HUES48 (cell line): Measurements from ENCODE around the gene CCND3.

Source experiments
- H3K27ac ChIP-seq: one replicate; pipeline ENCODE4 v1.7.0; 2013; ENCODE audit warnings: low read depth, low read length, inconsistent platforms
- H3K27me3 ChIP-seq: 2 replicates; pipeline ENCODE4 v1.6.1; 2013; ENCODE audit warnings: mild to moderate bottlenecking, low read length; ENCODE audit not compliant: control insufficient read depth, insufficient read depth
- H3K36me3 ChIP-seq: 2 replicates; pipeline ENCODE4 v1.6.1; 2013; ENCODE audit warnings: low read length; ENCODE audit not compliant: control insufficient read depth, insufficient read depth
- H3K4me1 ChIP-seq: 2 replicates; pipeline ENCODE4 v1.6.1; 2013; ENCODE audit warnings: mild to moderate bottlenecking, low read length; ENCODE audit not compliant: control insufficient read depth, insufficient read depth
- H3K4me3 ChIP-seq: 2 replicates; pipeline ENCODE4 v1.5.1; 2013; ENCODE audit warnings: mild to moderate bottlenecking, low read depth, low read length
- H3K9ac ChIP-seq: 2 replicates; pipeline ENCODE4 v1.6.1; 2013; ENCODE audit warnings: mild to moderate bottlenecking, low read depth, low read length, moderate library complexity
- H3K9me3 ChIP-seq: 2 replicates; pipeline ENCODE4 v1.6.1; 2013; ENCODE audit warnings: low read length; ENCODE audit not compliant: control insufficient read depth, insufficient read depth

CCND3 gene

DNA sequence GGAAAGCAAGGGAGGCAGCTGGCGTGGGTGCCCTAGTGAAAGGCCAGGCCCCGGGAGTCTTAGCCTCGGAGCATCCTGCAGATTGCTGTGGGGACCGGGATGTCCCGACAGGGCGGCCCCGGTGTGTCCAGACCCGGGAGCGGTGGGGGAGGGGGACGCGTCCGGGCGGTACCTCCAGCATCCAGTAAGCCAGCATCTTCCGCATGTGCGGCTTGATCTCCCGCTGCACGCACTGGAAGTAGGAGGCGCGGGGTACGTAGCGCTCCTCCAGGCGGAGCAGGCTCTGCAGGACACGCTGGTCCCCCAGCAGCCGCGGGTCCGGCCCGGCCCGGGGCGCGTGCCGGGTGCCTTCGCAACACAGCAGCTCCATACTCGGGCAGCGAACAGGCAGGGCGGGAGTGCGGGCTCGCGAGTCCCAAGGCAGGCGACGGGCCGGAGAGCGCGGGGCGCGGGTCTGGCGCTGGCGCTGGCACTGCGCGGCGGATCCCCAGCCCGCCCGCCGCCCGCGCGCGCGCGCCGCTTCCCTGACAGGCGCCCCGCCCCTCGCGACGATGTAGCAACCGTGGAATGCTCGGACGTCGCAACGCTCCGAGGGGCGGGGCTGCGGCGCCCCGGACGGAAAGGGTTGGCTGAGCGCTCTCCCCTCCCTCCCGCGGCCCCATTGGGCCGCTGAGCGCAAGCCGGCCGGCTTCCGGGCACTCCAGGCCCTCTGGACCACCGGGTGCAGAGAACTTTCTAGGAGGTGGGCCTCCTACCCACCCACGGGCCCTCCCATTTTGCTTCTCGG, at the start of gene CCND3:
CCND3 (minus strand) TSS at position 529 of the 787 bp plus-strand sequence; CDS start at position 370, 159 bp downstream.
- Histone ChIP-seq H3K9ac (peak within 1 kb of the TSS; percentile 16; the same call in 1 of the 2 replicates), H3K4me3 (peak within 1 kb of the TSS; percentile 91), H3K9me3 (no peaks in the 10 kb centered on the region), H3K27me3 (peaks cover 7% of the 10 kb centered on the region; the same call in 1 of the 2 replicates), H3K4me1 (peaks cover 26% of the 10 kb centered on the region), H3K27ac (no peak within 1 kb of the TSS), H3K36me3 (peaks cover 13% of the 10 kb centered on the region)

DNA sequence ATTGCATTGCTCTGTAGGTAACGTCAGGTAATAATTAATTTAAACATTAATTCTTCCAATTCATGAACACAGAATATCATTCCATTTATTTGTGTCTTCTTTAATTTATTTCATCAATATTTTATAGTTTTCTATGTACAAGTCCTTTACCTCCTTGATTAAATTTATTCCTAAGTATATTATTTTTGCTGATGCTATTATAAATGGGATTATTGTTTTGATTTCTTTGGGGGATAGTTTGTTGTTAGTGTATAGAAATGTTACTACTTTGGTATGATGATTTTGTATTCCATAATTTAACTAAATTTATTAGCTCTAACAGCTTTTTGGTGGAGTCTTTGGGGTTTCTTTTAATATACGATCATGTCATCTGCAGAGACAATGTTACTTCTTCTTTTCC, 44.7 kb upstream of the CCND3 start:
- Histone ChIP-seq H3K27me3 (no peaks in the 10 kb centered on the region), H3K36me3 (no peaks in the 10 kb centered on the region)

DNA sequence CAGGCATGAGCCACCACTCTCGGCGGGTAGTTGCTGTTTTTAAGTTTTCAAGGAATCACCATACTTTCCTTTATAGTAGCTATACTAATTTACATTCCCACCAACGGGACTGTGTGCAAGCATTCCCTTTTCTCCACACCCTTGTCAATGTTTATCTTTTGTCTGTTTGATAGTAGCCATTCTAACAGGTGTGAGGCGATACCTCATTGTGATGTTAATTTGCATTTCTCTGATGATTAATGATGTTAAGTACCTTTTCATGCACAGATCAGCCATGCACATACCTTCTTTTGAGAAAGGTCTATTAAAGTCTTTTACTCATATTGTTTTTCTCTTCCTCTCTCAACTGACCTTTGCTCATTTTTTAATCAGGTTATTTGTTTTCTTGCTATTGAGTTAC, 43.0 kb upstream of the CCND3 start:
- H3K27ac ChIP-seq = no peak overlapping the region

More for the DNA sequence above, 44.7 kb upstream of the CCND3 start:
- Histone ChIP-seq H3K4me3 (no peak overlapping the region), H3K9ac (no peak overlapping the region), H3K27ac (no peak overlapping the region), H3K9me3 (no peaks in the 10 kb centered on the region), H3K4me1 (peaks cover 7% of the 10 kb centered on the region)

DNA sequence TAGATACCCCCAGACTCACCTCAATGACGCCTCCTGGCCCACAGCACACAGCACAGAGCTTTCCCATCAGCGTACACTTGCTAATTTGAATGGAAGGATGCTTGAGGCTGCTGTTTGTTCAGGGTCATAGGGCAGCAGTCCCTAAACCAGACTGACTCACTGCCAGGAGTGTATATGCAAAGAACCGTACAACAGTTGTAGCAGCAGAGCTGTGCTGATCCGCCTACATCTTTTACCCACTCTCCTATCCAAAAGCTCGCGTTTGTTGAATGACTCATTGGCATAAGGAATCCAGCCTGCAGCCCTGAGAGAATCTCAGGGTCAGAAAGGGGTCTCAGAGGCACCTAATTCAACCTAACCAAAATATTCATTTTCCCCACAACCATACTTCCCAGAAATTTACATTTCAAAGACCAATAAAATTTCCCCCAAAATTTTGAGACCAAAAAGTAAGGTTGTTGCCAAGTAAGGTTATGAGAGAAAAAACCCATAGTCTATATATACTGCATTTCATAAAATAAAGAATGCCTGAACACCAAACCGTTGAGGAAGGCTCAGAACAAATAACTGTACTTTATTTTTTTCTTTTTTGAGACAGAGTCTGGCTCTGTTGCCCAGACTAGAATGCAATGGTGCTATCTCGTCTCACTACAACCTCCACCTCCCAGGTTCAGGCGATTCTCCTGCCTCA, 35.3 kb upstream of the CCND3 start:
- Histone ChIP-seq H3K4me3 (no peak overlapping the region), H3K27me3 (no peaks in the 10 kb centered on the region), H3K9ac (no peak overlapping the region), H3K27ac (no peak overlapping the region), H3K9me3 (no peaks in the 10 kb centered on the region), H3K4me1 (no peaks in the 10 kb centered on the region), H3K36me3 (no peaks in the 10 kb centered on the region)

More for the DNA sequence above, 43.0 kb upstream of the CCND3 start:
- H3K9me3 ChIP-seq = no peaks in the 10 kb centered on the region
- no peak overlapping the region for H3K4me3 ChIP-seq
- H3K9ac ChIP-seq = no peak overlapping the region
- H3K36me3 ChIP-seq = no peaks in the 10 kb centered on the region
- H3K27me3 ChIP-seq = no peaks in the 10 kb centered on the region
- H3K4me1 ChIP-seq = peaks cover 7% of the 10 kb centered on the region

DNA sequence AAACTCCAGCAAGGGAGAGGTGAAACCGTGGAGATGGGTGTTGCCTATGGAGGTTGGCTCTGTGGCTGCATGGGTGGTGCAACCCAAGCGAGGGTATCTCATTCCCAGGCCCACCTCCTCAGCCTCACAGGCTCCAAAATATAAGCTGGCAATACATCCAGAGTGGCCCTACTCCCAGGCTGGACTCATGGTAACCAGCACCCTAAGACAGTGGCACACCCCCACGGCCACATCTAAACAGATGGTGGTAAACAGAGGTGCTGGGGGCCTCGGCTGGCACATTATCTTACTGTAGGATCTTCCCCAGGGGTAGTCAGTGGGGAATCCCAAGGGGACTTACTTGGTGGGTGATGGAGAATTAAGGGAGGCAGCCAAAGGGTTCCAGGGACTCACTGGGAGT, 33.7 kb upstream of the CCND3 start:
- H3K4me1 ChIP-seq = no peaks in the 10 kb centered on the region
- H3K4me3 ChIP-seq = no peak overlapping the region
- no peaks in the 10 kb centered on the region for H3K9me3 ChIP-seq
- no peak overlapping the region for H3K9ac ChIP-seq
- H3K27me3 ChIP-seq = no peaks in the 10 kb centered on the region
- no peak overlapping the region for H3K27ac ChIP-seq
- no peaks in the 10 kb centered on the region for H3K36me3 ChIP-seq

DNA sequence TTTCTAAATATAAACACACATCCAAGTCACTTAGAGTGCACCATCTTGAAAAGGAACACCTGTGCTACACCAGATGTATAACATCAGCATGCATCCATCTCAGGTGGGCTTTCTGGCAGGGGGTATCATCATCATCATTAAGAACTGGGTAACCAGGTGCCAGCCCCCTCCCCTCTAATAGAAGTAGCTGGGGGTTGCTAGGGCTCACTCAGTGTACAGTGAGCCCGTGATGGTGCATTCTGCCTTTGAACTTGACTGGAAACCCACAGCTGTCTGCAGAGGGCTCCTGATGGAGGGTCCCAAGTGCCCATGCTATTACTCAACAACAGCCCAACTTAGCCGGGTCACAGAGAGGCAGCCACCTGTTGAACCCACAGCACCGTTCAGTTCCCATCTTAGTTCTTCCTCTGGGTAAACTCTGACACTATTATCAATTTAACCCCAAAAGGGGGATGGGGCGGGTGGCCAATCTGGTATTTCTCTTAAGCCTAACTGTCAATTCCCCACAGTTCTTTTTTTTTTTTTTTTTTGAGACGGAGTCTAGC, 32.7 kb upstream of the CCND3 start:
- no peaks in the 10 kb centered on the region for H3K27me3 ChIP-seq
- no peaks in the 10 kb centered on the region for H3K9me3 ChIP-seq
- no peak overlapping the region for H3K27ac ChIP-seq
- no peaks in the 10 kb centered on the region for H3K4me1 ChIP-seq
- H3K9ac ChIP-seq = no peak overlapping the region
- H3K36me3 ChIP-seq = no peaks in the 10 kb centered on the region
- H3K4me3 ChIP-seq = no peak overlapping the region

DNA sequence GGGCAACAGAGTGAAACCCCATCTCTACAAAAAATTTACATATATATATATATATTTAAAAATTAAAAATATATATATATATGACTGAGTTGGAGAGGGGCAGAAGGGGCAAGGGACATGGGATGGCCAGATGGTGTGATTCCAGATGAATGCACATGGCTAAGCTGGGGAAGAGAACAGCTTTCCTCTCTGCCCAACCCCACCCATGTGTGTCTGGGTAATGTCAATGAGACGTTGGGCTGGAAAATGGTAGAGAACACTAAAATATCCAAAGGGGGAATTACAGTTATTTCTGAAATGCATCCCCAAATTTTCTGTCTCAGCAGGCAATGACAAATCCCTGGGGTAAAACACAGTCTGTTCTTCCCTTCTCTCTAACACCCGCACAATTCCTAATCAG, 31.2 kb upstream of the CCND3 start:
- no peak overlapping the region for H3K27ac ChIP-seq
- H3K36me3 ChIP-seq = no peaks in the 10 kb centered on the region
- peaks cover 3% of the 10 kb centered on the region for H3K4me1 ChIP-seq
- no peak overlapping the region for H3K4me3 ChIP-seq
- no peaks in the 10 kb centered on the region for H3K27me3 ChIP-seq
- no peaks in the 10 kb centered on the region for H3K9me3 ChIP-seq
- H3K9ac ChIP-seq = no peak overlapping the region

DNA sequence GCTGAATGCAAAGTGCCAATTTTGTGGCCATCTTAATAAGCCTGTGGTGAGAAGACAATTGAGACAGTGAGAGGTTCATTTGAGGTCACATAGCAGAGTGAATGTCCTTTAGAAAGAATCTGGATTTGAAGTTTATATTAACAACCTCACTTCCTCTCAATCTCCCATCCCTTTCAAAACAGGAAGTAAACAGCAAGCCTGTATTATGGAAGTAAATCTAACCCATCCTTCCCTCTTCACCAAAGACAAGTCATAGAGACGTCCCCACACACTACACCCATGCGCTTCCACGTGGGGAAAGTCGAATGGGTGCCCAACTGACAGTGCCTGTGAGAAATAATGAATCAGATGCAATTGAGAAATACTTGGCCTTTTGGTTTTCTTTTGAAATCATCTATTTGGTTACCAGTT, 28.8 kb upstream of the CCND3 start:
- Histone ChIP-seq H3K27ac (no peak overlapping the region), H3K4me1 (peaks cover 24% of the 10 kb centered on the region), H3K4me3 (no peak overlapping the region), H3K9ac (no peak overlapping the region), H3K9me3 (no peaks in the 10 kb centered on the region), H3K36me3 (no peaks in the 10 kb centered on the region), H3K27me3 (no peaks in the 10 kb centered on the region)

DNA sequence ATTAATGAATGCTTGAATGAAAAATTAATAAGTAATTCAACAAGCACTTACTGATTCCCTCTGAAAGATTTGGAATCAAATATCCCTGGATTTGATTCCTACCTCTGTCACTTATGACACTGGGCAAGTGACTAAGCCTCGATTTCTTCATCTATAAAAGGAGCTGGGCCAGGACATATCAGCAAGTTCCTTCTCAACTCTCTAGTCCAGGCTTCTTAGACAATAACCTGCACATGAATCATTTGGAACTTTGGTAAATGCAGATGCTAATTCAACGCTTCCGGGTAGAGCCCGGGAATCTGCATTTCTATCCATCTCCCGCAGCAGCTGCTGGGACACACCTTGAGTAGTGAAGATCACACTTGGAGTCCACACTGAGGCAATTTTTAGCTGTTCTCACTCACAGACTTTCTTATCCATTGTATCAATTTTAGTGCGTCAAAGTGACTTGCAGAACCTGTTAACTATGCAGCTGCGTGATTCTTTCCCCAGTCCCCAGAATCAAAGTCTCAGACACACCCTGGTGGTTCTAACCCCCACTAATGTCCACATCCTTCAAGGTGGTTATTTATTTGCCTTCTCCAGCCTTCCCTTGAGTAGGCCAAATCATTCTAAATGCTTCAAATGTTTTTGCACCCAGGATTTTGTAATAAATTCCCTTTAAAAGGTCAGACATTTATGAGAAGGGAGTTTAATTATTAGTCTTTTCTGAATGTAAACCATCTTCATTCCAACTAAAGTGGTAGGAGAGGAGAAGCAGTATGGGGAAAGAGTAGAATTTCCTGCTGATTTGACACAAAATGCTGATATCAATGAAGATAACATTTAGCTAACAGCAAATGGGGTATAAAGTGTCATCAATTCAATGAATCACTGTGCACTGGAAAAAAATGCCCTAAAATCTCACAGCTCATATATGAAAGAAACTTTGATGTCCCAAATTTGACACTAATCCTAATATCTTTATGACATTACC, 26.0 kb upstream of the CCND3 start:
- Histone ChIP-seq H3K27ac (peak overlapping the region; percentile 94), H3K4me1 (peaks cover 40% of the 10 kb centered on the region), H3K27me3 (no peaks in the 10 kb centered on the region), H3K36me3 (no peaks in the 10 kb centered on the region), H3K9ac (peak overlapping the region; percentile 44; the same call in 1 of the 2 replicates), H3K4me3 (no peak overlapping the region), H3K9me3 (no peaks in the 10 kb centered on the region)

DNA sequence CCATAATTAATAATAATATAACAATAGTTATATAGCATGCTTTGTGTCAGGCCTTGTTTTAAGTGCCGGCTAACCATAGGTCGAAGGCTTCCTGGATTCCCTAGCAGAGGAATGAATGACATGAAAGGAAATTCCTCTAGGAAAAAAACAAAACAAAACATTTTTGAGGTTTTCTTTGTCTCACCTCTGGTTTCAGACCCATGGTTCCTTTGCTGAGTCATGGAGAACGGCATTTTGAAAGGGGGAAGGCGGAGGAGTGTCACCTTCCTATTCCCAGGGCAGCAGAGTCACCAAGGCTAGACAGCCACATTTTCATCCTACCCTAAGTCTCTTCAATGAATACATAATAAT, 25.3 kb upstream of the CCND3 start:
- peak overlapping the region; percentile 44 for H3K9ac ChIP-seq
- no peaks in the 10 kb centered on the region for H3K27me3 ChIP-seq
- no peak overlapping the region for H3K4me3 ChIP-seq
- H3K36me3 ChIP-seq = no peaks in the 10 kb centered on the region
- H3K9me3 ChIP-seq = no peaks in the 10 kb centered on the region
- H3K4me1 ChIP-seq = peaks cover 40% of the 10 kb centered on the region
- peak overlapping the region; percentile 94 for H3K27ac ChIP-seq
